B cell (primary cell): ENCODE data around the gene NDST1.

Source experiments
- CTCF ChIP-seq: fragments of 200-600 bp; IDR thresholded peaks from one replicate; pipeline ENCODE4 v1.8.0; 2022; ENCODE audit warnings: antibody characterized with exemption, mild to moderate bottlenecking
- EZH2 ChIP-seq: IDR thresholded peaks from 2 replicates; pipeline ENCODE4 v1.6.1; 2012; ENCODE audit warnings: borderline replicate concordance, low read depth, mild to moderate bottlenecking, moderate library complexity, low read length; ENCODE audit not compliant: insufficient read depth, poor library complexity, severe bottlenecking

DNA sequence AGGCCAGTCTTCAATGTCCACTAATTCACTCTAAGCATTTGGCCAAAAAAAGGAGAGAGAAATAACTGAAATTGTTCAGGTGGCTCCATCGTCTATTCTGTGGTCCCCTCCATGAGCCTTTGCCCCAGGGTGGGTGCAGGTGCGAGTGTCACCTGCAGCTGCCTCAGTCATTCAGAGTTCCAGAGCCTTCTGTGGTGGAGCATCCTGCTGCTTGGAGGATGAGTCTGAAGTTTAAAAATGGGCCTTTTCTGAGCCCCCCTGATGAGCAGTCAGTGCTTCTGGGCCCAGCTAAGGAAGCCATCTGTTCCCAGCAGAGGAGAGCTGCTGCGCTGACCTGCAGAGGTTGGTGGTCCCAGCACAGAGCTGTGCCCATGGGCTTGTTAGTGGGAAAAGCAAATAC is 48.2 kb downstream of the NDST1 start:
- TF ChIP-seq CTCF (no peak), EZH2 (no peak)
